Mesenchymal stem cell (in vitro differentiated cells and primary cell): ENCODE data around the gene RPS27A.

ENCODE experiments used
- DNase-seq: peaks from one replicate; pipeline ENCODE4 v3.0.0-alpha.2; 2013
- H2AFZ ChIP-seq: one replicate; pipeline ENCODE4 v1.6.1; 2013; ENCODE audit warnings: low read depth, mild to moderate bottlenecking, control low read depth, inconsistent platforms, low read length, moderate library complexity
- H2AK5ac ChIP-seq: 2 replicates; pipeline ENCODE4 v1.6.1; 2013; ENCODE audit warnings: low read length, moderate library complexity, mild to moderate bottlenecking, inconsistent platforms; ENCODE audit not compliant: severe bottlenecking
- H2BK120ac ChIP-seq: one replicate; pipeline ENCODE4 v1.6.1; 2013; ENCODE audit warnings: low read depth, mild to moderate bottlenecking, inconsistent platforms, low read length, moderate library complexity
- H2BK12ac ChIP-seq, 2 experiments: one replicate each; pipeline ENCODE4 v1.6.1; 2013; ENCODE audit warnings: inconsistent platforms in 2 of 2, low read length in 2 of 2, mild to moderate bottlenecking in 2 of 2, moderate library complexity in 2 of 2, control low read depth in 1 of 2
- H2BK15ac ChIP-seq: one replicate; pipeline ENCODE4 v1.6.1; 2013; ENCODE audit warnings: mild to moderate bottlenecking, low read depth, inconsistent platforms; ENCODE audit not compliant: poor library complexity, severe bottlenecking
- H2BK5ac ChIP-seq: 2 replicates; pipeline ENCODE4 v1.6.1; 2013; ENCODE audit warnings: low read depth, mild to moderate bottlenecking, low read length, control low read depth, inconsistent platforms; ENCODE audit not compliant: poor library complexity, severe bottlenecking
- H3K14ac ChIP-seq, 2 experiments: one replicate each; pipeline ENCODE4 v1.6.1; 2013; ENCODE audit warnings: inconsistent platforms in 2 of 2, low read length in 2 of 2, control low read depth in 1 of 2, mild to moderate bottlenecking in 1 of 2, moderate library complexity in 1 of 2
- H3K18ac ChIP-seq, 2 experiments: one replicate each; pipeline ENCODE4 v1.6.1; 2013; ENCODE audit warnings: inconsistent platforms in 2 of 2, low read length in 2 of 2, control low read depth in 1 of 2, low read depth in 1 of 2, mild to moderate bottlenecking in 1 of 2
- H3K23ac ChIP-seq, 2 experiments: one replicate each; pipeline ENCODE4 v1.6.1; 2013; ENCODE audit warnings: inconsistent platforms in 2 of 2, low read length in 2 of 2, mild to moderate bottlenecking in 2 of 2, moderate library complexity in 2 of 2, control low read depth in 1 of 2
- H3K27ac ChIP-seq: 2 replicates; pipeline ENCODE4 v1.5.1; 2013; ENCODE audit warnings: mild to moderate bottlenecking, moderate library complexity, low read length, control low read depth, inconsistent platforms; ENCODE audit not compliant: poor library complexity, severe bottlenecking
- H3K27me3 ChIP-seq, 2 experiments: 2 replicates each; pipeline versions ENCODE4 v1.6.1 to v1.7.0; 2013; ENCODE audit warnings: low read length in 2 of 2, mild to moderate bottlenecking in 2 of 2, moderate library complexity in 2 of 2, control low read depth in 1 of 2, inconsistent platforms in 1 of 2; ENCODE audit not compliant: control insufficient read depth in 1 of 2, insufficient read depth in 1 of 2
- H3K36me3 ChIP-seq, 2 experiments: 2 replicates each; pipeline versions ENCODE4 v1.6.1 to v1.7.0; 2013; ENCODE audit warnings: low read length in 2 of 2, control low read depth in 1 of 2, inconsistent platforms in 1 of 2, low read depth in 1 of 2, mild to moderate bottlenecking in 1 of 2; ENCODE audit not compliant: insufficient read depth in 2 of 2, control insufficient read depth in 1 of 2
- H3K4ac ChIP-seq, 2 experiments: one replicate each; pipeline ENCODE4 v1.6.1; 2013; ENCODE audit warnings: inconsistent platforms in 2 of 2, low read length in 2 of 2, mild to moderate bottlenecking in 2 of 2, moderate library complexity in 2 of 2, control low read depth in 1 of 2, low read depth in 1 of 2
- H3K4me1 ChIP-seq: 2 replicates; pipeline ENCODE4 v1.6.1; 2013; ENCODE audit warnings: low read depth, low read length, control low read depth; ENCODE audit not compliant: control insufficient read depth, insufficient read depth
- H3K4me2 ChIP-seq: 2 replicates; pipeline ENCODE4 v1.6.1; 2013; ENCODE audit warnings: low read length, mild to moderate bottlenecking, inconsistent platforms; ENCODE audit not compliant: poor library complexity, severe bottlenecking
- H3K4me3 ChIP-seq, 2 experiments: 2 replicates each; pipeline versions ENCODE4 v1.5.1 to v1.7.0; 2013; ENCODE audit warnings: low read length in 2 of 2, mild to moderate bottlenecking in 2 of 2, control low read depth in 1 of 2, low read depth in 1 of 2; ENCODE audit not compliant: insufficient read depth in 1 of 2
- H3K79me1 ChIP-seq: replicated peaks from 2 replicates; pipeline ENCODE4 v1.6.1; 2013; ENCODE audit warnings: mild to moderate bottlenecking, control low read depth, low read length, inconsistent platforms; ENCODE audit not compliant: poor library complexity, severe bottlenecking
- H3K9ac ChIP-seq: 2 replicates; pipeline ENCODE4 v1.7.0; 2013; ENCODE audit warnings: mild to moderate bottlenecking, low read length, moderate library complexity
- H3K9me3 ChIP-seq: 2 replicates; pipeline ENCODE4 v1.7.0; 2013; ENCODE audit warnings: mild to moderate bottlenecking, low read length; ENCODE audit not compliant: control insufficient read depth
- H4K8ac ChIP-seq: one replicate; pipeline ENCODE4 v1.6.1; 2013; ENCODE audit warnings: inconsistent platforms, mild to moderate bottlenecking, low read length, moderate library complexity
- H4K91ac ChIP-seq: one replicate; pipeline ENCODE4 v1.6.1; 2013; ENCODE audit warnings: mild to moderate bottlenecking, low read length, inconsistent platforms
- WGBS: methylation state at CpG from one replicate; pipeline ENCODE4 v1.1.7; 2013; ENCODE audit warnings: mixed read lengths; 5-methylcytosine and 5-hydroxymethylcytosine counted together

RPS27A gene

GRCh38 chr2:55282110-55282917, 49.8 kb downstream of the RPS27A start:
- Histone ChIP-seq H2AK5ac (no peak overlapping the region), H3K36me3 (peaks cover 4 to 17% of the 10 kb centered on the region in 2 experiments), H4K91ac (peak overlapping the region; percentile 89), H3K27me3 (no peaks in the 10 kb centered on the region), H3K4me2 (no peak overlapping the region), H3K4me1 (peaks cover 3% of the 10 kb centered on the region), H3K9me3 (no peaks in the 10 kb centered on the region), H4K8ac (peak overlapping the region; percentile 93), H3K27ac (no peak overlapping the region), H3K9ac (peak overlapping the region; percentile 93), H2BK15ac (peak overlapping the region; percentile 65), H3K4me3 (peak overlapping the region in 1 of 2 experiments; percentile 93), H3K4ac (peak overlapping the region; percentile 38 to 68), H2BK5ac (no peak overlapping the region), H3K23ac (no peak overlapping the region), H2BK12ac (no peak overlapping the region), H2AFZ (peak overlapping the region; percentile 68), H2BK120ac (peak overlapping the region; percentile 45), H3K79me1 (no peaks in the 10 kb centered on the region), H3K14ac (peak overlapping the region in 1 of 2 experiments; percentile 45), H3K18ac (peak overlapping the region; percentile 67 to 94)
- peak; percentile 88 for DNase-seq
- 7% methylated on average over 60 of the region's 60 CpGs for WGBS

GRCh38 chr2:55283083-55283482, 50.6 kb downstream of the RPS27A start:
- Histone ChIP-seq H2AFZ (no peak overlapping the region), H4K91ac (no peak overlapping the region), H2BK12ac (no peak overlapping the region), H3K4me1 (peaks cover 3% of the 10 kb centered on the region), H2BK15ac (no peak overlapping the region), H3K27me3 (no peaks in the 10 kb centered on the region), H2BK5ac (no peak overlapping the region), H3K4ac (no peak overlapping the region), H3K36me3 (peaks cover 4 to 17% of the 10 kb centered on the region in 2 experiments), H3K4me3 (peak overlapping the region in 1 of 2 experiments; percentile 93), H3K9ac (no peak overlapping the region), H4K8ac (no peak overlapping the region), H3K18ac (no peak overlapping the region), H3K79me1 (no peaks in the 10 kb centered on the region), H2AK5ac (no peak overlapping the region), H3K14ac (no peak overlapping the region), H3K9me3 (no peaks in the 10 kb centered on the region), H3K27ac (no peak overlapping the region), H3K4me2 (no peak overlapping the region), H2BK120ac (no peak overlapping the region), H3K23ac (no peak overlapping the region)
- no peak for DNase-seq
- WGBS, result 99% methylated on average over 12 of the region's 12 CpGs
